SH-SY5Y (cell line): ENCODE data around the gene MOG.

Source experiments
- GATA2 ChIP-seq: IDR thresholded peaks from 2 replicates; pipeline ENCODE4 v1.6.1; 2011; ENCODE audit warnings: mild to moderate bottlenecking, low read depth, low read length
- GATA3 ChIP-seq: IDR thresholded peaks from 2 replicates; pipeline ENCODE4 v1.6.1; 2011; ENCODE audit warnings: low read depth, mild to moderate bottlenecking, low read length, moderate library complexity

Gene MOG

GRCh38 chr6:29630315-29630714 is 26.6 kb upstream of the MOG start:
- TF ChIP-seq GATA2 (no peak), GATA3 (no peak)

- TF ChIP-seq GATA2 (no peak), GATA3 (no peak)
Observed at GRCh38 chr6:29631209-29631810, 25.6 kb upstream of the MOG start.

- no peak for TF ChIP-seq GATA2
- no peak for TF ChIP-seq GATA3
Observed at GRCh38 chr6:29631860-29632731, 24.8 kb upstream of the MOG start.

- TF ChIP-seq GATA3 (no peak), GATA2 (no peak)
Observed at GRCh38 chr6:29632789-29633533, 23.9 kb upstream of the MOG start, which contains the start of gene GABBR1. Gene GABBR1 (minus strand): TSS chr6:29633183. CDS start chr6:29632385, 798 bp downstream.

GRCh38 chr6:29633534-29633905 is 23.4 kb upstream of the MOG start:
- no peak for TF ChIP-seq GATA3
- no peak for TF ChIP-seq GATA2

GRCh38 chr6:29637247-29637646 is 19.6 kb upstream of the MOG start:
- TF ChIP-seq GATA3 (no peak), GATA2 (no peak)

- no peak for TF ChIP-seq GATA3
- no peak for TF ChIP-seq GATA2
Observed at GRCh38 chr6:29641430-29642148, 15.3 kb upstream of the MOG start.

- TF ChIP-seq GATA3 (no peak), GATA2 (no peak)
Observed at GRCh38 chr6:29647927-29648642, 8.8 kb upstream of the MOG start.

- TF ChIP-seq GATA2 (no peak), GATA3 (no peak)
Observed at GRCh38 chr6:29649701-29650673, 6.9 kb upstream of the MOG start.

- TF ChIP-seq GATA3: no peak
- no peak for TF ChIP-seq GATA2
Observed at GRCh38 chr6:29651413-29652197, 5.3 kb upstream of the MOG start.

GRCh38 chr6:29652198-29652584 is 4.7 kb upstream of the MOG start:
- no peak for TF ChIP-seq GATA2
- no peak for TF ChIP-seq GATA3

GRCh38 chr6:29653452-29654038 is 3.3 kb upstream of the MOG start:
- TF ChIP-seq GATA2 (no peak), GATA3 (no peak)
